ENCODE results near the gene NES.

- TF ChIP-seq CTCF (IDR thresholded peaks at IDR 0.05; ENCODE audit: insufficient read depth, low read length, poor library complexity, severe bottlenecking) (no peak), EZH2phosphoT487 (conservative IDR thresholded peaks at IDR 0.05; ENCODE audit: low read length) (no peak)
These were observed 16.5 kb downstream of the NES start for GRCh38 chr1:156660752-156661112.

Measured in SU-DHL-6 (cell line).